Loucy (cell line): ENCODE results near the gene SORBS1.

ENCODE experiments used
- CTCF ChIP-seq: fragments of 200-600 bp; sonication (generic); conservative IDR thresholded peaks from 2 replicates; pipeline ENCODE4 v1.5.1; 2014; ENCODE audit warnings: mild to moderate bottlenecking, antibody characterized with exemption, low read length
- EZH2phosphoT487 ChIP-seq: fragments of 200-600 bp; IDR thresholded peaks from 2 replicates; pipeline ENCODE4 v1.6.1; 2018; ENCODE audit warnings: antibody characterized with exemption, mild to moderate bottlenecking, moderate library complexity, borderline replicate concordance

- TF ChIP-seq CTCF (no peak), EZH2phosphoT487 (no peak)
Measured at GRCh38 chr10:95408983-95409873, 151.9 kb downstream of the SORBS1 start.
